ENCODE results near the gene VPS25.

Gene VPS25

GRCh38 chr17:42795465-42795864 lies 22.2 kb downstream of the VPS25 start:
- no peak for DNase-seq (ENCODE audit: low read depth)

- DNase-seq (ENCODE audit: low read depth) = no peak
Observed at GRCh38 chr17:42796066-42796758, 23.0 kb downstream of the VPS25 start.

GRCh38 chr17:42797067-42798007 lies 24.1 kb downstream of the VPS25 start:
- DNase-seq (ENCODE audit: low read depth) = no peak

- no peak for DNase-seq (ENCODE audit: low read depth)
Observed at GRCh38 chr17:42798011-42798382, 24.7 kb downstream of the VPS25 start.

GRCh38 chr17:42798383-42799380 lies 25.4 kb downstream of the VPS25 start, which contains the start of the genes CNTD1 and COA3:
Gene CNTD1 (plus strand): TSS chr17:42798861. CDS start chr17:42799068, 207 bp downstream.
Gene COA3 (minus strand): TSS chr17:42798704. CDS start chr17:42798681, 23 bp downstream.
- DNase-seq (ENCODE audit: low read depth) = peak; percentile 62

DNA sequence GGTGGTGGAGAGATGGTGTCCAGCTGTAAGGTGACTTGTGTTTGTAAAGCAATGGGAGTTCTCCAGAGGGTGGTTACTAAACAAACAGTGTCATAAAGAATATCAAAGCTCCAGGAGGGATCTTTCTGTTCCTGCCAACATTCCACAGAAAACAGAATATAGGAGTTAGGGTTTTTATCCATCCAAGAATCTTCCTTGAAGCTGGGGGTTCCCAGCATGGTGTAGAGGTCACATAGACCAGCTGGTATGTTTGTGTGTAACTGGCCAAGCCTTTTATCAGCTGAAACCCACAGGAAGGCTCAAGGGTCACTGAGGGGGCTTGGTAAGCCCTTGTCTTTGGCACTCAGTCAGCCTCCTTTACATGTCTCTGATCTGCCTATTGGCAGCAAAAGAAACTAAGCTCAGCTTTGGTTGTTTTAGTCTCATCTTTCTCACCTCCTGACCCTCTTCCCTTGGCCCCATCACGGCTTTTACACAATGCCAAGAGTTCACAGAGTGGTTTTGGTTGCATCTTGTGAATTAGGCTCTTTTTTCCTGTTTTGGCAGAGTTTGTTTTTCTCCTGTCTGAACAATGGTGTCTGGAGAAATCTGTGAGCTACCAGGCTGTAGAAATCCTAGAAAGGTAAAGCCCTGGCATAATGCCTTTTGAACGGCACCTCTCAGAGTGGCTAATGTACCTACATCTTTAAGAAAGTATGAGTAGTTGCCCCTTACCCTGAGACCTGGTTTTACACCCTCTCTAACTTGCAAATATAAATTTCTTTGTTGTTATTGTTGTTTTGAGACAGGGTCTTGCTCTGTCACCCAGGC lies 30.0 kb downstream of the VPS25 start:
- DNase-seq (ENCODE audit: low read depth) = no peak

- DNase-seq (ENCODE audit: low read depth) = no peak
Observed at GRCh38 chr17:42804918-42805367, 31.7 kb downstream of the VPS25 start.

GRCh38 chr17:42806249-42806648 lies 33.0 kb downstream of the VPS25 start:
- no peak for DNase-seq (ENCODE audit: low read depth)

DNA sequence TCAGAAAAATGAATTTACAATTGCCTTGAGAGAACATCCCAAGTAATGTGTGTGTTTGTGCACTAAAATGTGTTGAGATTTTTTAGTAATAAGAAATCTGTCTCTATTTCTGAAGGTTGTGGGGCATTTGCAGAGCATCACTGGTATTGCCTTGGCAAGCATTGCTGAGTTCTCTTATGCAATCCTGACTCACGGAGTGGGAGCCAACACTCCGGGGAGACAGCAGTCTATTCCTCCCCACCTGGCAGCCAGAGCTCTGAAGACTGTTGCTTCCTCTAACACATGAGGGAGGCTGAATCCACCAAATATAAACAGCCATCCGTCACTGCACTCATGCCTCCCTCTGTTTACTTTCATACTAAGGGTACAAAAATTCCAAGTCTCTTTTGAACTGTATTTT lies 36.0 kb downstream of the VPS25 start:
- no peak for DNase-seq (ENCODE audit: low read depth)

- no peak for DNase-seq (ENCODE audit: low read depth)
Observed at GRCh38 chr17:42814633-42815399, 41.6 kb downstream of the VPS25 start.

DNA sequence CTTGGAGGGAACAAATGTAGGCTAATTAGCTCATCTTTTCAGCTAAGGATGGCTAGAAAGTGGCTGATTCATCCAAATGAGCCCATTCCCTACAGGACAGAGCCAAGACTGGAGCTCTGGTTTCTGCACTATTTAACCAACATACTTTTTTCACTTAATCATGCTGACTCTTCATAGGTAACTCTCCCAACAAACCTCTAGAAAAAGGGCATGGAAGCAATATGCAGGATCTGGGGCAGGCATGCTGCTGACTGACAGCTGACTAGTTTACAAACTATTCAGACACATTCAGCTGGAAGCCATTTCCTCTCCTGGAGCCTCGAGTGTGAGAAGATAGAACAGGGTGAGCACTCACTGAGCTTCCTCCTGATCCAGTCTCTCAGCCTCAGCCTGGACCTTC lies 44.6 kb downstream of the VPS25 start:
- no peak for DNase-seq (ENCODE audit: low read depth)

GRCh38 chr17:42818379-42818778 lies 45.1 kb downstream of the VPS25 start:
- DNase-seq (ENCODE audit: low read depth) = no peak

GRCh38 chr17:42819939-42820535 lies 46.8 kb downstream of the VPS25 start:
- peak; percentile 59 for DNase-seq (ENCODE audit: low read depth)

GRCh38 chr17:42821176-42821575 lies 47.9 kb downstream of the VPS25 start:
- DNase-seq (ENCODE audit: low read depth) = no peak

GRCh38 chr17:42827472-42827871 lies 54.2 kb downstream of the VPS25 start:
- no peak for DNase-seq (ENCODE audit: low read depth)

All from stimulated activated CD8-positive, alpha-beta memory T cell treated with anti-CD3 and anti-CD28 coated beads, Interleukin-7, amount 100 ng/mL, for 24 hours (primary cell).